HEK293T (cell line): ENCODE measurements around the gene SLC9A9.

ENCODE experiments used
- ARNT ChIP-seq: fragments of 450-650 bp; IDR thresholded peaks from 2 replicates; pipeline ENCODE4 v1.6.1; 2017; ENCODE audit warnings: mild to moderate bottlenecking
- BHLHE40 ChIP-seq: fragments of 450-650 bp; IDR thresholded peaks from 2 replicates; pipeline ENCODE4 v1.6.1; 2016; ENCODE audit warnings: mild to moderate bottlenecking, moderate library complexity, borderline replicate concordance
- ELF4 ChIP-seq: fragments of 450-650 bp; IDR thresholded peaks from 2 replicates; pipeline ENCODE4 v1.6.1; 2017; ENCODE audit warnings: antibody characterized with exemption
- FOXA1 ChIP-seq: fragments of 450-650 bp; IDR thresholded peaks from 2 replicates; pipeline ENCODE4 v1.6.1; 2016; ENCODE audit warnings: mild to moderate bottlenecking
- FOXK2 ChIP-seq: fragments of 450-650 bp; IDR thresholded peaks from 2 replicates; pipeline ENCODE4 v1.6.1; 2016; ENCODE audit warnings: mild to moderate bottlenecking
- FOXM1 ChIP-seq: fragments of 450-650 bp; IDR thresholded peaks from 2 replicates; pipeline ENCODE4 v1.6.1; 2017; ENCODE audit warnings: mild to moderate bottlenecking, borderline replicate concordance
- HDGF ChIP-seq: fragments of 450-650 bp; IDR thresholded peaks from 2 replicates; pipeline ENCODE4 v1.6.1; 2017; ENCODE audit warnings: antibody characterized with exemption, borderline replicate concordance
- L3MBTL2 ChIP-seq: fragments of 450-650 bp; conservative IDR thresholded peaks from 2 replicates; pipeline ENCODE4 v1.6.1; 2016; ENCODE audit warnings: mild to moderate bottlenecking
- LEF1 ChIP-seq: fragments of 450-650 bp; IDR thresholded peaks from 2 replicates; pipeline ENCODE4 v1.6.1; 2017; ENCODE audit warnings: mild to moderate bottlenecking, borderline replicate concordance
- NFRKB ChIP-seq: fragments of 450-650 bp; IDR thresholded peaks from 2 replicates; pipeline ENCODE4 v1.6.1; 2016; ENCODE audit warnings: mild to moderate bottlenecking, moderate library complexity
- SP1 ChIP-seq: fragments of 450-650 bp; IDR thresholded peaks from 2 replicates; pipeline ENCODE4 v1.6.1; 2017
- TARDBP ChIP-seq: fragments of 450-650 bp; IDR thresholded peaks from 2 replicates; pipeline ENCODE4 v1.6.1; 2016
- TF ChIP-seq, protein P1 (sequence below): fragments of 450-650 bp; IDR thresholded peaks from 2 replicates; pipeline ENCODE4 v1.6.1; 2016

DNA sequence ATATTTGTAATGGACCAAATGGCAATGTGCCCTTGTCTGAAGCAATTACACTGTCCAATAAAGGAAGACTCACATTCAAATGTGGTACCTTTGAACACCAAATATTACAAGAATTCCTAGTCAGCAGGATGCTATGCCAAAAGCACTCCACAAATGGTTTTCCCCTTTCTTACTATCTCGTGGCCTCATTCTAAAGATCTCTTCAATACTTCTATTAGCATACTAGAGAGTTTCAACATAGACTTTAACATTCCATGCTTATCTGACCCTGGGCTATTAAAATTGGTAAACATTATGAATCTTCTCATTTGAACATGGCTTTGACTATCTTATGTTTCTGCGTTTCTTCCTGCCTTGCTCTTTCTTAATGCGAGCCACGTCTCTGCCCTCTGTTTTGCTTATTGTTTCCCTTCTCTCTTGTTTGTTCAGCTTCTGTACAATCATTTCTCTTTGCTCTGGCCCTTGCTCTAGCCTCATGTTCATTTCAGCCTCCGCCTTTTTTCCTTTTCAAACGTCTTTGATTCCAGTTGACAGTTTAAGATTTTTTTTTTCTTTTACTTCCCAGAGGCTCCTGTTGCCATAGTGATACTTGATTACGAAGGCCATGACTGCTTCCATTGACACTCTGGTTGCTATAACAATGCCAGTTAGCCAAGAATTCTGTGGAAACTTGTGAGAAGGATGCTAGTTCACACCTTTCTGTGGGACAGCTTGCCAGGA is 49.5 kb upstream of the SLC9A9 start:
- TF ChIP-seq BHLHE40 = no peak
- TF ChIP-seq SP1 = no peak
- no peak for TF ChIP-seq ARNT
- no peak for TF ChIP-seq LEF1
- TF ChIP-seq NFRKB = no peak
- TF ChIP-seq HDGF = no peak
- TF ChIP-seq FOXA1 = no peak
- no peak for TF ChIP-seq ELF4
- TF ChIP-seq FOXK2 = no peak
- no peak for TF ChIP-seq FOXM1
- no peak for TF ChIP-seq L3MBTL2
- TF ChIP-seq TARDBP = no peak
- TF ChIP-seq, protein P1, sequence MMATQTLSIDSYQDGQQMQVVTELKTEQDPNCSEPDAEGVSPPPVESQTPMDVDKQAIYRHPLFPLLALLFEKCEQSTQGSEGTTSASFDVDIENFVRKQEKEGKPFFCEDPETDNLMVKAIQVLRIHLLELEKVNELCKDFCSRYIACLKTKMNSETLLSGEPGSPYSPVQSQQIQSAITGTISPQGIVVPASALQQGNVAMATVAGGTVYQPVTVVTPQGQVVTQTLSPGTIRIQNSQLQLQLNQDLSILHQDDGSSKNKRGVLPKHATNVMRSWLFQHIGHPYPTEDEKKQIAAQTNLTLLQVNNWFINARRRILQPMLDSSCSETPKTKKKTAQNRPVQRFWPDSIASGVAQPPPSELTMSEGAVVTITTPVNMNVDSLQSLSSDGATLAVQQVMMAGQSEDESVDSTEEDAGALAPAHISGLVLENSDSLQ = no peak
